Measurements from ENCODE around the gene MSMP.

DNA sequence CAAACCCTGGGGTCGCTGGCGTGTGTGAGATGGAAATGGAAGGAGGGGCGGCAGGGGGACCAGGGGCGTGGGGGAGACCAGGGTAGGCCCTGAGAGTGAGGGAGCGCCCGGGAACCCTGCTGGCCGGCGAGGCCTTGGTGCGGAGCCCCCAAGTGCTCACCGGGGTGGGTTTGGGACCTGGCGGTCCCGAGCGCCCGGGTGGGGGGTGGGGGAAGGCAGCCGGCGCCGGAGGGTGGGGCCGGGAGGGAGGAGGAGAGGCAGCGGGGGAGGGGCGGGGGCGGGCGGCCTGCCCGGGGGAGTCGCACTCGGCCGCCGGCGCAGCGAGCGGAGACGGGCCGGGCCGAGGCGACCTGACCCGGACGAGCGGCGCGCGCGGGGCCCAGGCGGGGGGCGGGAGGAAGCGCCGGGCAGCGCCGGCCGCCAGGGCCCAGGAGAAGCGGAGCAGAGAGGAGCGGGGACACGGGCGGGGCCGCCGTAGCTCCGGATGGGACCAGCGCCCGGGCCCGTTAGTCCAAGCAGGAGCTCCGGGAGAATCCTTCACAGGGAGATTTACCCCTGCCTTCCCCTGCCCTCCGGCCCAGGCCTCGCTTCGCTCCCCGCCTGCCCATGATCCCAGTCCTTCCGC lies 37.3 kb upstream of the MSMP start, which contains the start of gene NPR2:
- TF ChIP-seq POLR2A (IDR thresholded peaks at IDR 0.05): no peak
- TF ChIP-seq, protein P1, sequence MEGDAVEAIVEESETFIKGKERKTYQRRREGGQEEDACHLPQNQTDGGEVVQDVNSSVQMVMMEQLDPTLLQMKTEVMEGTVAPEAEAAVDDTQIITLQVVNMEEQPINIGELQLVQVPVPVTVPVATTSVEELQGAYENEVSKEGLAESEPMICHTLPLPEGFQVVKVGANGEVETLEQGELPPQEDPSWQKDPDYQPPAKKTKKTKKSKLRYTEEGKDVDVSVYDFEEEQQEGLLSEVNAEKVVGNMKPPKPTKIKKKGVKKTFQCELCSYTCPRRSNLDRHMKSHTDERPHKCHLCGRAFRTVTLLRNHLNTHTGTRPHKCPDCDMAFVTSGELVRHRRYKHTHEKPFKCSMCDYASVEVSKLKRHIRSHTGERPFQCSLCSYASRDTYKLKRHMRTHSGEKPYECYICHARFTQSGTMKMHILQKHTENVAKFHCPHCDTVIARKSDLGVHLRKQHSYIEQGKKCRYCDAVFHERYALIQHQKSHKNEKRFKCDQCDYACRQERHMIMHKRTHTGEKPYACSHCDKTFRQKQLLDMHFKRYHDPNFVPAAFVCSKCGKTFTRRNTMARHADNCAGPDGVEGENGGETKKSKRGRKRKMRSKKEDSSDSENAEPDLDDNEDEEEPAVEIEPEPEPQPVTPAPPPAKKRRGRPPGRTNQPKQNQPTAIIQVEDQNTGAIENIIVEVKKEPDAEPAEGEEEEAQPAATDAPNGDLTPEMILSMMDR (IDR thresholded peaks at IDR 0.05): no peak
